Ectodermal cell (in vitro differentiated cells): ENCODE data around the gene SEMA3C.
A peak's percentile ranks its signal among the peaks of the same experiment; 100 is the strongest.

Experiments used
- H3K27ac ChIP-seq: 2 replicates; pipeline ENCODE4 v1.7.0; 2013; ENCODE audit warnings: mild to moderate bottlenecking, low read depth, low read length; ENCODE audit not compliant: insufficient read depth, poor library complexity, severe bottlenecking
- H3K27me3 ChIP-seq: 2 replicates; pipeline ENCODE4 v1.7.0; 2013; ENCODE audit warnings: mild to moderate bottlenecking, low read length; ENCODE audit not compliant: insufficient read depth, control insufficient read depth, poor library complexity, severe bottlenecking
- H3K36me3 ChIP-seq: one replicate; pipeline ENCODE4 v1.7.0; 2013; ENCODE audit warnings: low read length; ENCODE audit not compliant: control insufficient read depth, insufficient read depth
- H3K4me1 ChIP-seq: one replicate; pipeline ENCODE4 v1.7.0; 2013; ENCODE audit warnings: low read length; ENCODE audit not compliant: control insufficient read depth, insufficient read depth
- H3K4me3 ChIP-seq: 2 replicates; pipeline ENCODE4 v1.7.0; 2013; ENCODE audit warnings: low read depth, low read length, control low read depth; ENCODE audit not compliant: insufficient read depth
- H3K9me3 ChIP-seq: 2 replicates; pipeline ENCODE4 v1.7.0; 2013; ENCODE audit warnings: mild to moderate bottlenecking, low read length, moderate library complexity; ENCODE audit not compliant: control insufficient read depth
- WGBS, 2 experiments: methylation state at CpG; one replicate each; pipeline ENCODE4 v1.1.7; 2013; ENCODE audit warnings: missing lambda C conversion rate in 2 of 2; 5-methylcytosine and 5-hydroxymethylcytosine counted together

SEMA3C gene

DNA sequence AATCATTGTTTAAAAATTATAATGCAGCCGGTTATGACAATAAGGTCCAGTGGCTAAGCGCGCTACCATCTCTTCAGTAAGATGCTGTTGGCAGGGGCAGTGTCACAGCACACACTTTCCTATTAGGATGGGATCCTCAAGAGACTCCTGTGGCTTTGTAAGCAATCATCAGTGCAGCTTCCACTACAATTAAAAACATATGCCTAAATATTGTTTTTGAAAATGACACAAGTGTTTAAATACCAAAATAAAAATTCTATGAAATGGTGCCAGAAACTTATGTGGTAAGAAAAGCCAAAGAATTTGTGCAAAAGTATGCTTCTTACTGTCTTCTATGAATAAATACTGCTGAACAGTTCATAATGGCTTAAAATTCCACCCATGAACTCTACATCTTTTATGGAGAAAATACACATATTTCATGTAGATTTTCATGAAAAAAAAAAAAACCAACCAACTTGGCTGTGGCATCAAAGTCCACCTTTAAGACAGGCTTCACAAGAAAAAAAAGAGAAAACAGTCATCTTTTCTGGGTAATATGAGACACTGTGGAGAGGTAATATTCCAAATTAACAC lies 132.8 kb downstream of the SEMA3C start:
- Histone ChIP-seq H3K4me3 (no peak overlapping the region), H3K9me3 (no peaks in the 10 kb centered on the region), H3K27me3 (no peaks in the 10 kb centered on the region), H3K27ac (no peak overlapping the region), H3K36me3 (no peaks in the 10 kb centered on the region), H3K4me1 (peaks cover 20% of the 10 kb centered on the region)
- WGBS, 2 experiments = 93 to 94% methylated on average over 3 of the region's 3 CpGs

DNA sequence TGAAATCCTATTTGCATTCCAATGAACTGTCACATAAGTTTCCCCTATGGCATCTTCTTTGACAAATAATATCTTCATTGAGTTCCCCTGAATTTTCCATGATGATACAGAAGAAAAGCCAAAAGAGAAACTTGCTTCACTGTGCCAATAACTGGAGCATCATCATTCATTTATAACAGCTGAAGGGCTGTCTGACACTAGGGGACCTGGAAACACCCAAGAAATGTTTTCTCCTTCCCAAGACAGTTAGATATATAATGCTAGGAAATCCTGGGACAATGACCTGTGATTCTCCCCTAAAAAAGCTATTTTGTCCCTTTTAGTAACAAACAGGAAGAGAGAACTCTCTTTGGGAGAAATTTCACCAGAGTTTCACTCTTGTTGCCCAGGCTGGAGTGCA lies 133.6 kb downstream of the SEMA3C start:
- Histone ChIP-seq H3K4me3 (no peak overlapping the region), H3K9me3 (no peaks in the 10 kb centered on the region), H3K36me3 (no peaks in the 10 kb centered on the region), H3K27me3 (no peaks in the 10 kb centered on the region), H3K4me1 (peaks cover 23% of the 10 kb centered on the region), H3K27ac (no peak overlapping the region)

DNA sequence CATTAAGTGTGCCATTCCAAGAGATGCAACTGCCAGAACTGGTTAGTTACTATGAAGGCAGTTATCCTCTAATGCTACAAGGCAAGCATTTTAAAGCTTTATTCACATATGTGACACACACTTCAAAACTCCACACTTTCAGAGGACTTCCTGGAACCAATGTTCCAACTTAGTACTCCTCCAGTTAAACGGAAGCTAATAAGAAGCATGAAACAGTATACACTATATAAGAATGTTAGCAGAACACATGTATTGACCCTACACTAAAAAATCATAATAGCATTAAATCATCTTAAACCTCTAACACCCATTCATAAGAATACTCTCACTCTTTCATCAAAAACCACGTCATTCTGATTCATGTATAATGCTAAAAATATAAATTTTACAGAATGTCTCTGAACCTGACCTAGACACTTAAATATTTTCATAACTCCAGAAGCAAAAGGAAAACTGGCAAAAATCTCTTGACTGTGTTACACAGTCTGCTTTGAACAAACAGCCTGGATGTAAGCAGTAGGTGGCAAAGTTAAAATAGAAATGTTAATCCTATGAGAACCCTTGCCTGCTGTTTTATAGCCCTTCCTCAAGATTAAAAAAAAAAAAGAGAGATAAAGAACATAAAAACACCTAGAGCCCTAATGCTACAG lies 135.0 kb downstream of the SEMA3C start:
- 90 to 93% methylated on average over 2 of the region's 2 CpGs for WGBS, 2 experiments
- H3K4me3 ChIP-seq = no peak overlapping the region
- no peaks in the 10 kb centered on the region for H3K27me3 ChIP-seq
- H3K27ac ChIP-seq = no peak overlapping the region
- peaks cover 23% of the 10 kb centered on the region for H3K4me1 ChIP-seq
- no peaks in the 10 kb centered on the region for H3K36me3 ChIP-seq
- H3K9me3 ChIP-seq = no peaks in the 10 kb centered on the region

DNA sequence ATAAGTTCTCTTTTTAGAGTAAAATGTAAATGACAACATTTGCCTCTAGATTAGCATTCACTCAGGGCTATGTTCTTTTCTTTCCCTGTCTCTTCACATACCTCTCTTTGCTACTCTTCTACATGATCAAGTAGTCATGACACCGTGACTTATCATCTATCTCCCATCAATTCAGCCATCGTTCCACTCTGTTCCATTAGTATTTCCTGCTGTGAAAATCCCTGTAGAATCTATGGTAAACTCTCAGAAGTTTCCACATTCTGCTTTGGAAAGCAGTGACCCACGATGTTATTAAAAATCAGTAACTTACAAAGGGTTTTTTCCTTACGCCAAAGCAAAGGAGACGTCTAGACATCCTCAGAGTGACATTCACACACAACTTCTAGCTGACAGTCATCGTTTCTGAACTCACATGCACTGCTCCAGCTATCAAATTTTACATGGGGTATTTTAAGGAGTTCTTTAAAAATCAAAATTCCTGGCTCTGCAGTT lies 135.6 kb downstream of the SEMA3C start:
- H3K27ac ChIP-seq = no peak overlapping the region
- no peaks in the 10 kb centered on the region for H3K27me3 ChIP-seq
- H3K4me3 ChIP-seq = no peak overlapping the region
- H3K36me3 ChIP-seq = no peaks in the 10 kb centered on the region
- 79 to 82% methylated on average over 6 of the region's 6 CpGs for WGBS, 2 experiments
- H3K9me3 ChIP-seq = no peaks in the 10 kb centered on the region
- H3K4me1 ChIP-seq = peaks cover 23% of the 10 kb centered on the region

DNA sequence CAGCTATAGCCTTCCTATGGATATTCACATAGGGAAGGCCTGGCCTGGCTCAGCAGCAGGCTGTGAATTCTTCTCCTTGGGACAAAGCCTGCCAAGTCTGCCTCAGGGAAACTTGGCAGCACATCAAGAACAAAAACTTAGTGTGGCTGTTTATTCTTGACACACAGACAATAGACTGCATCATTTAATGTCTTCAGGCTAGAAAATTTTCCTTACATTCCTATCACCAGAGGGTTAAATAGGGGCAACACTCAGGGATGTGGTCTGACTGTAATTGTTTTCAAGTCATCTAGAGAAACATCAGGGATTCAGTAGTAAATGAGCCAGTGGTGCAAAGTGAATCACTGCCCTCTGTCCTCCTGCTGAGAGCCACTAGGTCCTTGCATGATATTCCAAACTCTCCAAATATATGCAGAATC lies 137.3 kb downstream of the SEMA3C start:
- Histone ChIP-seq H3K4me1 (peaks cover 23% of the 10 kb centered on the region), H3K27ac (peak overlapping the region; percentile 70), H3K27me3 (no peaks in the 10 kb centered on the region), H3K9me3 (no peaks in the 10 kb centered on the region), H3K4me3 (no peak overlapping the region), H3K36me3 (no peaks in the 10 kb centered on the region)

DNA sequence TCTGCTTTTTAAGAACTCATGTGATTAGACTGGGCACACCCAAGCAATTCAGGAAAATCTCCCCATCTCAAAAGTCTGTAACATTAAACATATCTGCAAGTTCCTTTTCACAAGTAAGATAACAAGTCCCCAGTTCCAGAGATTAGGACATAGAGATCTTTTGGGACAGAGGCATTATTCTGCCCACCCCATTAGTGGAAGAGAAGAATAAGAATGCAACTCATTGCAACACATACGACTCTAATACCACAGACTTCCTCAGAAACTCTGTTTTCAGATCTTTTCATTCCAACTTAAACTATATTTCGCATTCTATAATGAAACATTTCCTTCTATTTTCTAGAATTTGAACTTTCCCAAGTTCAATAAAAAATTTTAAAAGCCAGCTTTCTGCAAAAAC lies 137.7 kb downstream of the SEMA3C start:
- no peaks in the 10 kb centered on the region for H3K36me3 ChIP-seq
- peaks cover 23% of the 10 kb centered on the region for H3K4me1 ChIP-seq
- no peaks in the 10 kb centered on the region for H3K27me3 ChIP-seq
- H3K27ac ChIP-seq = peak overlapping the region; percentile 70
- H3K4me3 ChIP-seq = no peak overlapping the region
- WGBS, 2 experiments = 67 to 76% methylated on average over 2 of the region's 2 CpGs
- no peaks in the 10 kb centered on the region for H3K9me3 ChIP-seq

DNA sequence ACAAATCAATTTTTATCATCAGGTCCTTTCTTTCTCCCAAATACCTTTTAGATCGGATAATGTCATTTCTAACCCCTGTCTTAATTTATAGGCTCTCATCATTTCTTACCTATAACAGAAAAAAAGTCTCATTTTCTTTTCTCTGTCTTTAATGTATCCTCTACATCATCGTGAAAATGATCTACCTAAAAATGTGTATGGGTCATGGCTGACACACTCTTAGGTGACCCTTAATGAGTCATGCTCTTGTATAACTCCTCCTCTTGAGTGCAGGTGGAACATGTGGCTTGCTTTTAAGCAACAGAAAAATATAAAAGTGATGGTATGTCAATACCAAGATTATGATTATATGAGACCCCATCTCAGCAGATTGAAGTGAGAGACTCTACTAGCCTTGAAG lies 139.4 kb downstream of the SEMA3C start:
- Histone ChIP-seq H3K27me3 (no peaks in the 10 kb centered on the region), H3K4me3 (no peak overlapping the region), H3K9me3 (no peaks in the 10 kb centered on the region), H3K36me3 (no peaks in the 10 kb centered on the region), H3K4me1 (peaks cover 23% of the 10 kb centered on the region), H3K27ac (no peak overlapping the region)
- WGBS, 2 experiments = 98 to 99% methylated on average over 2 of the region's 2 CpGs

DNA sequence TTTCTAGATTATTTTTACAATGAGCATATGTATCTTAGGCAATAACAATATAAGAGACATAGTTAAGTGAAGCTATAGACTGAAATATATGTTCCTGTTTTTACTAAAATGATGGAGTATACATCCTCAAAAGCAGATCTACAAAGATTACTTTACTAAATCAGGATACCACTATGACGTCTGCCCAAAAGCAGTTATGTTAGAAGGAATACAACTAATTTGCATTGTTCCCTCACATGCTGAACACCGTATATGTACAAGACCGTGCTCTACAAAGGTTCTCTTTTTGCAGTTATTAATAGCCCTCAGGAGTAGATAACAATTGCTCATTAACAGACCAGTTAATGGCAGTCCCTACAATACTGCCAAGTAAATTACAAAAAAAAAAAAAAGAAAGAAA lies 143.0 kb downstream of the SEMA3C start:
- 96 to 100% methylated on average over 3 of the region's 3 CpGs for WGBS, 2 experiments
- Histone ChIP-seq H3K4me3 (no peak overlapping the region), H3K36me3 (no peaks in the 10 kb centered on the region)

DNA sequence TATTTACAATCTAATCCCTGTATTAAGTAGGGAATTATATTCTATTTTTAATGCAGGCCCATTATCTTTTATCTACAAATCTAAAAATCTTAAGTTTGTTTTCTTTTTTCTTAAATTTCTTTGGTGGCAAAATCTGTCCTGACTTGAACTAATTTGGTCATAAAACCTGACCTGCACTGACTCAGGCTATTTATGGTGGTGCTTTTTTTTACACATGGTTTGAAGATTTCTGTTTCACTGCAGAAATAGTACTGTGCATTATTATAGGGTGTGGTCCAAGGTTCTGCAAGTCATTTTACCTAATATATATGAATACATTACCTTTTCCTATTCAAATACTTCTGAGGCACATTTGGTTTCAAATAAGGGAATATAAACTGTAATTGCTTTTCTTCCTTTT lies 143.4 kb downstream of the SEMA3C start:
- H3K4me3 ChIP-seq = no peak overlapping the region
- H3K36me3 ChIP-seq = no peaks in the 10 kb centered on the region
- peaks cover 7% of the 10 kb centered on the region for H3K4me1 ChIP-seq
- H3K9me3 ChIP-seq = no peaks in the 10 kb centered on the region
- H3K27me3 ChIP-seq = no peaks in the 10 kb centered on the region
- H3K27ac ChIP-seq = no peak overlapping the region

More for the DNA sequence above, 143.0 kb downstream of the SEMA3C start:
- no peak overlapping the region for H3K27ac ChIP-seq
- H3K9me3 ChIP-seq = no peaks in the 10 kb centered on the region
- no peaks in the 10 kb centered on the region for H3K27me3 ChIP-seq
- peaks cover 8% of the 10 kb centered on the region for H3K4me1 ChIP-seq

DNA sequence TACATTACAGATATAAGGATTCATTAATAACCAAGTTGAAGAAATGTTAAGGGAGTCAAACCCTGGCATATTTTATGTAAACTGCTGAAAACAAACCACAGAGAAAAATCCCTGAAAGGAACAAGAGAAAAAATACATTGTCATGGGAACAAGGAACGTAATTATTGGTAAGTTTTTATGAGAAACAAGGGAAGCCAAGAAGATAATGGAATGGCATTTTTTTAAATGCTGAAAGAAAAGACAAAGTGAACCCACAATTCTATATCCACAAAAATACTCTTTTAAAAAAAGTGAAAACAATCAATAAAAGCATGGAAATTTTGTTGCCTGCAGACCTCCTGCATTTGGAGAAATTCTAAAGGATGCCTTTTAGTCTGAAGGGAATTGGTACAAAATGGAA lies 144.0 kb downstream of the SEMA3C start:
- WGBS, 2 experiments = 100% methylated on average over 1 of the region's 1 CpG
- H3K9me3 ChIP-seq = no peaks in the 10 kb centered on the region
- no peaks in the 10 kb centered on the region for H3K27me3 ChIP-seq
- H3K4me3 ChIP-seq = no peak overlapping the region
- no peak overlapping the region for H3K27ac ChIP-seq
- H3K4me1 ChIP-seq = peaks cover 7% of the 10 kb centered on the region
- no peaks in the 10 kb centered on the region for H3K36me3 ChIP-seq
